SKM-1 treated with dmso at 0.1 percent for 144 hours (cell line): Measurements from ENCODE around the gene PHYHIPL.
A peak's percentile ranks its signal among the peaks of the same experiment; 100 is the strongest.

Source experiments
- DNase-seq: peaks from one replicate; lab custom pipeline; 2025; ENCODE audit not compliant: unreplicated experiment; lab: John Stamatoyannopoulos, UW

The PHYHIPL gene

GRCh38 chr10:59176241-59177030 lies at the start of gene PHYHIPL:
TSS of gene PHYHIPL (plus strand) at chr10:59176643. CDS start at chr10:59176854, 211 bp downstream.
- DNase-seq, result no peak

- no peak for DNase-seq
Measured at GRCh38 chr10:59126991-59127390, 49.5 kb upstream of the PHYHIPL start.

GRCh38 chr10:59127991-59128390 lies 48.5 kb upstream of the PHYHIPL start:
- no peak for DNase-seq

- DNase-seq, result no peak
Measured at GRCh38 chr10:59129867-59130266, 46.6 kb upstream of the PHYHIPL start.

- DNase-seq, result no peak
Measured at GRCh38 chr10:59131666-59132065, 44.8 kb upstream of the PHYHIPL start.

- DNase-seq, result no peak
Measured at GRCh38 chr10:59133841-59134593, 42.4 kb upstream of the PHYHIPL start.

GRCh38 chr10:59134785-59135184 lies 41.7 kb upstream of the PHYHIPL start:
- DNase-seq, result no peak

GRCh38 chr10:59135275-59135674 lies 41.2 kb upstream of the PHYHIPL start:
- DNase-seq, result no peak

- DNase-seq, result no peak
Measured at GRCh38 chr10:59138052-59138451, 38.4 kb upstream of the PHYHIPL start.

- DNase-seq, result no peak
Measured at GRCh38 chr10:59143544-59143943, 32.9 kb upstream of the PHYHIPL start.

- DNase-seq, result no peak
Measured at GRCh38 chr10:59148701-59149100, 27.7 kb upstream of the PHYHIPL start.

- DNase-seq, result no peak
Measured at GRCh38 chr10:59155556-59155955, 20.9 kb upstream of the PHYHIPL start.

GRCh38 chr10:59167512-59167911 lies 8.9 kb upstream of the PHYHIPL start:
- DNase-seq, result no peak

GRCh38 chr10:59172567-59172966 lies 3.9 kb upstream of the PHYHIPL start:
- DNase-seq, result no peak

- DNase-seq, result no peak
Measured at GRCh38 chr10:59173414-59173813, 3.0 kb upstream of the PHYHIPL start.

- no peak for DNase-seq
Measured at GRCh38 chr10:59175538-59176240, 754 bp upstream of the PHYHIPL start.

GRCh38 chr10:59177031-59177797 lies 771 bp downstream of the PHYHIPL start:
- DNase-seq, result no peak

GRCh38 chr10:59177836-59178235 lies 1.4 kb downstream of the PHYHIPL start:
- no peak for DNase-seq

- no peak for DNase-seq
Measured at GRCh38 chr10:59179068-59179467, 2.6 kb downstream of the PHYHIPL start.

GRCh38 chr10:59180689-59181270 lies 4.3 kb downstream of the PHYHIPL start:
- no peak for DNase-seq

GRCh38 chr10:59181668-59182067 lies 5.2 kb downstream of the PHYHIPL start:
- peak; percentile 39 for DNase-seq
